CD4-positive, alpha-beta T cell treated with Interleukin-4 for 1 hour (primary cell): Measurements from ENCODE around the gene ZBED4.
"Not testable (repeated sequence)": the region's sequence is repeated elsewhere in the genome, so short reads cannot be mapped to it uniquely, and the experiment has no call there.

Source experiments
- DNase-seq, 2 donors: peaks; one replicate each; pipeline ENCODE4 v3.0.0-alpha.2; 2020 to 2022

ZBED4 gene, protein sequence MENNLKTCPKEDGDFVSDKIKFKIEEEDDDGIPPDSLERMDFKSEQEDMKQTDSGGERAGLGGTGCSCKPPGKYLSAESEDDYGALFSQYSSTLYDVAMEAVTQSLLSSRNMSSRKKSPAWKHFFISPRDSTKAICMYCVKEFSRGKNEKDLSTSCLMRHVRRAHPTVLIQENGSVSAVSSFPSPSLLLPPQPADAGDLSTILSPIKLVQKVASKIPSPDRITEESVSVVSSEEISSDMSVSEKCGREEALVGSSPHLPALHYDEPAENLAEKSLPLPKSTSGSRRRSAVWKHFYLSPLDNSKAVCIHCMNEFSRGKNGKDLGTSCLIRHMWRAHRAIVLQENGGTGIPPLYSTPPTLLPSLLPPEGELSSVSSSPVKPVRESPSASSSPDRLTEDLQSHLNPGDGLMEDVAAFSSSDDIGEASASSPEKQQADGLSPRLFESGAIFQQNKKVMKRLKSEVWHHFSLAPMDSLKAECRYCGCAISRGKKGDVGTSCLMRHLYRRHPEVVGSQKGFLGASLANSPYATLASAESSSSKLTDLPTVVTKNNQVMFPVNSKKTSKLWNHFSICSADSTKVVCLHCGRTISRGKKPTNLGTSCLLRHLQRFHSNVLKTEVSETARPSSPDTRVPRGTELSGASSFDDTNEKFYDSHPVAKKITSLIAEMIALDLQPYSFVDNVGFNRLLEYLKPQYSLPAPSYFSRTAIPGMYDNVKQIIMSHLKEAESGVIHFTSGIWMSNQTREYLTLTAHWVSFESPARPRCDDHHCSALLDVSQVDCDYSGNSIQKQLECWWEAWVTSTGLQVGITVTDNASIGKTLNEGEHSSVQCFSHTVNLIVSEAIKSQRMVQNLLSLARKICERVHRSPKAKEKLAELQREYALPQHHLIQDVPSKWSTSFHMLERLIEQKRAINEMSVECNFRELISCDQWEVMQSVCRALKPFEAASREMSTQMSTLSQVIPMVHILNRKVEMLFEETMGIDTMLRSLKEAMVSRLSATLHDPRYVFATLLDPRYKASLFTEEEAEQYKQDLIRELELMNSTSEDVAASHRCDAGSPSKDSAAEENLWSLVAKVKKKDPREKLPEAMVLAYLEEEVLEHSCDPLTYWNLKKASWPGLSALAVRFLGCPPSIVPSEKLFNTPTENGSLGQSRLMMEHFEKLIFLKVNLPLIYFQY

DNA sequence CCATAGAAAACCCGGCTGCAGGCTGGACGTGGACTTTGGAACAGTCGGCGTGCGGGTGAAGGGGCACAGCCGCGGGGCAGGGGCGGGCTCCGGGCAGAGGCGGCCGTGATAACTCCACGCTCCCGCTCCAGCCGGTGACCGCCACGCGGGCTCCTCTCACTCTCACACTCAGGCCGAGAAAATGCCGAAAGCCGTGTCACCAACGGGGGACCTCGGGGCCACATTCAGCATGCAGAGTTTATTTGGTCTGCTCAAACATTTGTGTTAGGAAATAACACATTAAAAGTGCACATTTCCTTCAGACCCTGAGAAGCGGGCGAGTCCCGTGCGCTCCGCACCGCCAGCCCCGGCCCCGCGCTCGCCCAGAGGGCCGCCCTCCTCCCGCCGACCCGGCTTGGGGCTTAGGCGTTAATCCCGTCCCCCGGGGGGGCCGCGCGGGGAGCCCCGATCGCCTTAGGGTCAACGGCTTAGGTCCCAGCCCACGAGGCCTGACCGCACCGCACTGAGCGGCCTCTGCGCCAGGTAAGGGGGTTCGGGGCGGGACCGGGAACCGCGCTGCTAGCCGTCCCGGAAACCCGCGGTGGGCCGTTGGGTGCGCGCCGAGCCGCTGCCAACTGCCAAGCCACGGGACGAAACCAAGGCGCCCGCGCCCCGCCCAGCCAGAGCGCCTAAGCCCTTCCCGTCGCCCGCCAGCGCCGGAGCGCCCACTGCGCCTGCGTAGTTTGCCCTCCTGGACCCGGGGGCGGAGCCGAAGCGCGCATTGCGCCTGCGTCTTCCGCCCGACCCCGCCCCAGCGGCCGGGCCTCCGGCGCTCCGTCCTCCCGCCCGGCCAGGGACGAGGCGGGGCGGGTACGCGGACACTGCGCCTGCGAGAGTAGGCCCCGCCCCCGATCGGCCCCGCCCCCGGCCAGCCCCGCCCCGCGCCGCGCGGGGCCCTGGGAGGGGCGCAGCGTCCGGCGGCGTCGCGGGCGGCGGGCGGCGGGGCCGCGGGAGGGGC, at the start of gene ZBED4:
Gene ZBED4 (plus strand): TSS at position 947 of the 997 bp plus-strand sequence. CDS start 29,819 bp downstream, outside the sequence.
- peak; percentile 97 to 98 for DNase-seq

DNA sequence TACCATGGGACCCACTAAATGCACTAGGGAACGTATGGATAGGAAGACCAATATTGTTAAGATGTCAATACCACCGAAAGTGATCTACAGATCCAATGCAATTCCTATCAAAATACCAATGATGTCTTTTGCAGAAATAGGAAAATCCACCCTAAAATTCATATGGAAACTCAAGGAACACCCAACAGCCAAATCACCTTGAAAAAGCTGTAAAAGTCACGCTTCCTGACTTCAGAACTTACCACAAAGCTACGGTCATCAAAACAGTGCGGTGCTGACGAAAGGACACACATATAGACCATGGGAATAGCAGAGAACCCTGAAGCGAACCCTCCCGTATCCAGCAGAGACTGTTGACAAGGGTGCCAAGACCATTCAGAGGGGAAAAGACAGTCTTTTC, 46.5 kb upstream of the ZBED4 start:
- no peak for DNase-seq

DNA sequence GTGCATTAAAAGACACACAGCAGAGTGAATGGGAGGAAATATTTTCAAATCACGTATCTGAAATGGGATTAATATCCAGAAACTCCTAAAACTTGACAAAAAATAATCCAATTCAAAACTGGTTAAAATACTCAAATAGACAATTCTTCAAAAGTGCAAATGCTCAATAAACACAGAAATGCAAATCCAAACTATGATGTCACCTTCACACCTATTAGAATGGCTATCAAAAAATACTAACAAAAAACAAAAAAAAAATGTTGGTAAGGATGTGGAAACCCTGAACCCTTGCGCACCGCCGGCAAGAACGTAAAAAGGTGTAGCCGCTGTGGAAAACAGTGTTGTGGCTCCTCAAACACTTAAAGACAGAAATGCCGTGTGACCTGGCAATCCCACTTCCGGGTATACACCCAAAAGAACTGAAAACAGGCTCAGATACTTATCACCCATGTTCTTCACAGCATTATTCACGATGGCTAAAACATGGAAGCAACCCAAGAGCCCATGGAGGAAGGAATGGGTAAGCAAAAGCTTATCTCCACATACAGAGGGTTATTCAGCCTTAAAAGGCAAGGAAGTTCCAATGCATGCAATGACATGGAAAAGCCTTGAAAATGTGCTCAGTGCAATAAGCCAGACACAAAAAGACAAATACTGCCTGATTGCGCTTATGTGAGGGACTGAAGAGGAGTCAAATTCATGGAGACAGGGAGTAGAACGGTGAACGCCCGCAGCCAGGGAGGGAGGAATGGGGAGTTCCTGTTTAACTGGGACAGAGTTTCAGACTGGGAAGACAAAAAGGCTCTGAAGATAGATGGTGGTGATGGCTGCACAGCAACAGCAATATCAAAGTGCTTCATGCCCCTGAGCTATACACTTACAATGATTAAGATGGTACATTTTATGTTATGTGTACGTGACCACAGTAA, 45.6 kb upstream of the ZBED4 start:
- peak; percentile 47 to 60 for DNase-seq

DNA sequence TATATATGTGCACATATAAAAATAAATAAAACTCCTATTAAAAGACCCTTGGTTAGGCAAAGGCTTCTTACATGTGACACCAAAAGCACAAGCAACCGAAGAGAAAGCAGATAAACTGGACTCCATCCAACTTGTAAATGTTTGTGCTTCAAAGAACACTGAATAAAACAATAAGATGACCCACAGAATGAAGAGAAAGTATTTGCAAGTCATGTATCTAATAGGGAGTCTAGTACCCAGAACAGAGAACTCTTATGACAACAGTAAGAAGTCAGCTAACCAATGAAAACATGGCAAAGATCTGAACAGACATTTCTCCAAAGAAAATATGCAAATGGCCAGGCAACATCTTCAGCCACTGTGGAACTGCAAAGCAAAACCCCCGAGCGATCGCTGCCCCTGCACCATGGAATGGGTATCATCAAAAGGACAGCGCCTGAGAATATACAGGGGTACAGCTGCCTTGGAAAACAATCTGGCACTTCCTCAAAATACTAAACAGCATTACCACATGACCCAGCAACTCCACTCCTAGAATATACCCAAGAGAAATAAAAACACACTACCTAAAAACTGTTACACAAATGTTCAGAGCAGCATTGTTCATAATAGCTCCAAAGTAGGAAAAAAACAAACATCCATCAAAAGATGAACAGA, 43.2 kb upstream of the ZBED4 start:
- DNase-seq, result no peak

DNA sequence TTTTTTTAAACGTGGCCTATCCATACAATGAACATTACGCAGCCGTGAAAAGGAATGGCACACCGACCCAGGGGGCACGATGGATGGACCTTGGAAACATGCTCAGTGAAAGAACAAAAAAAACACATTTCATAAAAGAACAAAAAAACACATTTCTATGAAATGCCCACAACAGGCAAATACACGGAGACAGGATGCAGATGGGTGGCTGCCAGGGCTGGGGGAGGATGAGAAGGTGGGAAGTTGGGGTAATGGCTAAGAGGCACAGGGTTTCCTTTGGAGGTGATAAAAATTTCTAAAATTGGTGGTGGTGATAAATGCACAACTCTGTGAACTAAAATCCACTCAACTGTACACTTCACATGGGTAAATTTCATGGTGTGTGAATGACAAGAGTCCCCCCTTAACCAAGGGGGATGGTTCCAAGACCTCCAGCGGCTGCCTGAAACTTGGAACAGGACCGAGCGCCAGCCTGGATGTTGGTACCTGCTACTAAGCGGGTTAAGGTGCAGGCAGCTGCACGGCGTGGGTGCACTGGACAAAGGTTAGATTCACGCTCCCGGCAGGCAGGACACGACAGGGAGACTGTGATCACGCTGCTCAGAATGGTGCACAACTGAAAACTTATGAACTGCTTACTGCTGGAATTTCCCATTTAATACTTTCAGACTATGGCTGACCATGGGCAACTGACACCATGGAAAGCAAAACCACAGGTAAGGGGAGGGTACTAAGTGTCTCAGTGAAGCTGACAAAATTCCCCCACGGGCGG, 42.4 kb upstream of the ZBED4 start:
- no peak for DNase-seq

DNA sequence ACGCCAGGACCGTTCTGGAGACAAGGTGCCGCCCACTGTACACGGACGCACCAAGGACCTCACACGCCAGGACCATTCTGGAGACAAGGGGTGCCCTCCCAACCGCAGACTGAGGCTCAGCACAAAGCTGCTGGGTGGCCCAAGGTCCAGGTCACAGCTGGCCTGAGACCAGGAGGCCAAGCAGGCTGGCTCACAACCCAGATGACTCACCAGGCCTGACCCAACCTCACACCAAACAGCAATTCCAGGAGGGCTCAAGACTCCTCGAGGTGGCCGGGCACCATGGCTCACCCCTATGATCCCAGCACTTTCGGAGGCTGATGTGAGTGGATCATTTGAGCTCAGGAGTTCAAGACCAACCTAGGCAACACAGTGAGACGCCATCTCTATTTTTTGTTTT, 40.8 kb upstream of the ZBED4 start:
- DNase-seq, result no peak

DNA sequence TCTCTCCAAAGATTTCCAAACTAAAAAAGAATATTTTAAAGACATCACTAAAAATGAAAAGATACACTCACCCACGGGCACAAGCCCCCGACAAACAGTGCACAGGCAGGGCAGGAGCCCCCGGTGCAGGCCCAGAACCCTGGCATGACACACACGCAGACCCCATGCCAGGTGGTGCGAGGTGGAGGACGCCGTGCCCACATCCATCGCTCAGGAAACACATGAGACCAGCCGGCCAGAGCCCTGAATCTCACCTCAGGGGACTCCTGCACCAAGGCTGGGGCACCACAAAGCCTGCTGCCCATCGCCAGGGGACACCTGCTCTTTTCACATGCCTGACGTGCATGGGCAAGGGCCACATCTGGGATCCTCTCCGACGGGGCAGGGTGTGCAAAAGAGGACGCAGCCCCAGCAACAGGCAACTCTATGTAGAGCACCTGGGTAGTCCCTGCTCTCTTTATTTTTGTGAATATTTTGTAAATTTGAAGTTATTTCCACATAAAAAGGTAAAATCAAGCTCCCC, 39.4 kb upstream of the ZBED4 start:
- no peak for DNase-seq

DNA sequence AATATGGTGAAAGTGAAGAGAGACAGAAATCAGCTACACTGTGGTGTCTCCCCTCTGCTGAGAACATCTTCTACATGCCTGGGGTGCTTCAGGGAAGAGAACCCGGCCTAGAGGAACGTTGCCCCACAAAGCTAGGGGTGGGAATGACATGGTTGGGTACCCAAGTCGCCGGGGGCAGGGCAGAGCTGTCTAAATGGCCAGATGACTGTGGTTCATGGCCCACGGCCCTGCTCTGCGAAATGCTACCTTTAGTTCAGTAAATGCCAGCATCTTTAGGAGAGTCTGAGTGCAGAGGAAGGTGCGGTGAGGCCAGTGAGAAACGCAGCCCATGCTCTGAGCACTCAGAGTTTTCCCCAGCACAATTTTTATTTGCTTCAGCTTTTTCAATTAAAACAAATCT, 38.8 kb upstream of the ZBED4 start:
- no peak for DNase-seq

DNA sequence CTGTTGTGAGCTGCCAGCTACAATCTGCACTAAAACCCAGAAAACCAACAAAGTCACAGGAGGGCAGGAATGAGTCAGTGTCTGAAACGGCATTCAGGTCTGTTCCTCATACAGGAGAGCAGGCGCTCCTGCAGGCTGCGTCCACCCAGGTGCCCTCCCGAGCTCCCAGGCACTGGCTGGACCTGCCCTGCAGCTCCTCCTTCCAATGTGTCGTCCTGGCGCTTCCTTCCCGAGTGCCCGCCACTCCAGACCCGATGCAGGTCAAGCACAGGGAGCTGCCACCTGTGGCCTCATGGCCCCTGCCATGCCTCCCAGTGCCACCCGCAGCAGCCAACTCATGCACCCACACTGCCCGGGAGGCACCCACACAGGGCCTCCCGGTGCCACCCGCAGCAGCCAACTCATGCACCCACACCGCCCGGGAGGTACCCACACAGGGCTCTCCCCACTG, 38.0 kb upstream of the ZBED4 start:
- no peak for DNase-seq

DNA sequence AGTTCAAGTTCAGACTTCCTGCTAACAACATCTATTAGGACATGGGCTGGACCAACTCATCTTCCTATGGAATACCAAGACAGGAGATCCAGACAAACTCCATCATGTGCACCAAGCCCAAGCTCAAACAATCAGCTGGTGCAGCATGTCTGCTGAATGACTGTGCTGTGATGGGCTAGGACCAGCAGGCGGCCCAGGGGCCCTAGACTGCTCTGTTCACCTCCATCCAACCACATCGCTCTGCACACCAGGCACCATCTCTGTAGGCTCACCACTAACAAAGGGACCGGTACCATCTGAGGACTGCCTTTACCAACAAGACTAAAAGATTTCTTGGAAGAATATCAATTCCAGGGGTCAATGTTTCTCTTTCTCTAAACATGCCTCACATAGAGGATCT, 36.3 kb upstream of the ZBED4 start:
- DNase-seq, result no peak

DNA sequence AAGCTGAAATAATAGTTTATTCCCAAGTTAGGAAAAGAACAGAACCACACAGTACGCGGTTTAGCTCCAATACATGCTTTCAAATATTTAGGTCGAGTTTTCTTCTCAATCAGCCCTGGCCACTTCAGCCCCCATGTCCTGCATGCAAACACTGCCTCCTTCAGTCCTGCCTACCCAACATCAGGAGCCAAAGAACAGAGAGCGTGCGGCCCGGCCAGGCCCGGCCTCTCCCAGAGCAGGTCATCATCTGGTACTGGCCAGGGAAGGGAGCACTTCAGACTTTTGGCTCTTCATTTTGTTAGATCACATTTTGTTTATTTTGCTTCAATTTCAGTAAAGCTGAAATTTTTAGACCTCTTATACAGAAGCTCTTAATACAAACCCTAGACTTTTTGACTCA, 32.7 kb upstream of the ZBED4 start:
- DNase-seq, result no peak

DNA sequence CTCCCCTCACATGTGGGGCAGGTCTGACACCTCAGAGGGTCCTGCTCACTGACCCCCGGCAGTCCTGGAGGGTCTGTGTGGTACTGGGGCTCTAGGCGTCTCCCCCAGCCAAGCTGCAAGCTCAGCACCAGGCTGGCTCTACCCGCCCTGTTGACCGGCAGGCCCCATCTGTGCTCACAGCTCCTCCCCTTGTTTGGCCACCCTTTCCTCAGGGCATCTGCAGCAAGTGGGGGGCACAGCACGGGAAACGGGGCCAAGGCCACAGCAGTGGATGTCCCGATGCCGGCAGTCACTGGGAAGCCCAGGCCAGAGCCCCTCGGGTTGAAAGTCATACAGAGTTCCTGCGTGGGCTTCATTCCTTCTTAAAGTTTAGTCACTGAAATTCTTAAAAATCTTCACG, 31.9 kb upstream of the ZBED4 start:
- not testable (repeated sequence) for DNase-seq

DNA sequence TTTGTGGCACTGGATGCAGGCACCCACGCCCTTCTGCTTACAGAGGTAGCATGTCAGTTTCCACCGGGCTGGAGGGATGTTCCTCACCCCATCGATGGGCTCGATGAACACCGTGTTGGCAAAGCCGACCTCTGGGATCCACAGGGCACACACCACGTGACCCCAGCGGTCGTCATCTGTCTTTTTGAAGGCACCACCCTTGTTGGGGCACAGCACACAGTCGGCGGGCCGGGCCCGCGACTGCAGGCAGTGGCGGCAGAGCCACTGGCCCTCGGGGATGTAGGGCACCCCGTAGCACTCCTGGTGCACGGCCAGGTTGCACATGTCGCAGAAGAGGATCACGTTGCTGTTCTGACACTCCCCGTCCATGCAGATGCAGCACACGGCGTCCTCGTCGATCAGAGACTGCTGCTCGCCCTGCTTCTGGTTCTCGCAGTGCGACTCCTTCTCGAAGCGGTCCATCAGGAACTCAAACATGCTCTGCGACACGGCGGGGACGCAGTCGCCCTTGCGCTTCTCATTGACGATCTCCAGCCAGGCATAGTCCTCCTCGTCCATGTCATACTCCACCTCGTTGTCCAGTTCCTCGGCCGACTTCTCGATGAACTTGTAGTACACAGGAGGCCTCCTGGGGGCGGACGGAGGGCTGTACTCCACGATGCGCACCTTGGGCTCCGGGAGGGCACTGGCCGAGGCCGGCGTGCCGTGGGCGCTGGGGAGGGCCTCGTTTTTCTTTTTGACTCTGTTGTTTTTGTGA, 30.2 kb upstream of the ZBED4 start:
- DNase-seq, result no peak

DNA sequence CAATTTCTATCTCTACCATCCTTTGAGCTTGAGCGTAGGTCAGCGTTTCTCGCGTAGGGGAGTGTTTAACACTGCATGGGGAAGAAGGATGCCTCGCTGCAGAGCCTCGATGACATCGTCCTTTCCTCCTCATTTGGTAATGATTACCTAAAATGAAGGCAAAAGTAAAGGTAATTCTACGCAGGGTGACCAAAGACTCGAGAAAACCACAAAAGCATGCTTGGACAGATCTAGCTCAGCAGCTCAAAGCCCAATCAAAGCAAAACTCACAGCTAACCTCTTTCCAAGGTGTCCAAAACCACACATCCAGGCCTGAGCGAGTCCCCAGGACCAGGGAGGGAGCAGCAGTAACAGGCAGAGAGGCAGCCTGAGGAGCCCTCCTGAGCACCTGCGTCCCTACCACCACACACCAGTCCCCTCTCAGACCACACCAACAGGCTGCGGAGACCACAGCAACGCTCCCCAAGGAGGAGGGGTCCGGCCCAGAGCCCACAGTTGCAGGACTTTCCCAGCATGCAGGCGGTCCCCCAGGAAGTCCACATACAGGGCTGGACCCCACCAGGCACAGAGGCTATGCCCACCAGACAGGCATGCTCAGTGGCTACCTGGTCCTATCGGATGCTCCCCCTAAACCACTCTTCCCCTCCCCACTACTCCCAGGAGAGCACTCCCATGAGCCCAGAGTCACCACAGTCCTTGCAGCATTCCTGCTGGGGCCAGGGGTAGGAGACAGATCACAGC, 29.3 kb upstream of the ZBED4 start:
- DNase-seq, result no peak

DNA sequence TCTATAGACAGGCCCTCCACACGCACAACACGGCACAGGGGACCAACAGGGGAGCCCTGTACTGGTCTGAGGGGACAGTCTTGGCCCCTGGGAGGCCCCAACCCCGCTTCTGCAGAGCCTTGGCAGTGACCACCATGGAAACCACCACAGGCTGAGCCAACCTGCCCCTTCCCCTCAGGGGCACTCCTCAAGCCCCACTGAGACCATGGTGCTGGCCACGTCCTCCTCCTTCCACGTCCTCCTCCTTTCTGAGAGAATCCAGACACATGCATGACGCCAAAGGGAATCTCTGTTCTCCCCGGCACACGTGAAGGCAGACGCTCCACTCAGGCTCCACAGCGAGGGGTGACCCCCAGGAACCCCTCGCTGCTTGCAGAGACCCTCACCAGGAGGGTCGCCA, 28.7 kb upstream of the ZBED4 start:
- no peak for DNase-seq

DNA sequence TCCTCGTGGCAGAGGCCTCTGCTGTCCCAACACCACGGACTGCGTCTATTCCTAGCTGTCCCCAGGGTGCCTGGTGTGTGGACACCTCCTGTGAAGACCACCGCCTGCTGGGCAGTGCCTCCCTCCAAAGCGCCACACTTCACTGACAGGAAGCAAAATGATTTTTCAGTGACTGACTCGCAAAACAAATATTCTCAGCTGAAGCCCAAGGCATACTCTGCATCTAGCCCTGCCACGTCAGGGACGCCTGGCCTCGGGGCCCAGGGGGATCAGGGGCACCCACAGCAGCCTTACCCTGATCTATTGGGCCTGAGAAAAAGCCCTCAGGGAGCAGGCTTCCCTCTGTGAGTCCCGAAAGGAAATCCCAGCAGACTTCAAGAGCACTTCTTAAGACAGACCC, 28.2 kb upstream of the ZBED4 start:
- no peak for DNase-seq

DNA sequence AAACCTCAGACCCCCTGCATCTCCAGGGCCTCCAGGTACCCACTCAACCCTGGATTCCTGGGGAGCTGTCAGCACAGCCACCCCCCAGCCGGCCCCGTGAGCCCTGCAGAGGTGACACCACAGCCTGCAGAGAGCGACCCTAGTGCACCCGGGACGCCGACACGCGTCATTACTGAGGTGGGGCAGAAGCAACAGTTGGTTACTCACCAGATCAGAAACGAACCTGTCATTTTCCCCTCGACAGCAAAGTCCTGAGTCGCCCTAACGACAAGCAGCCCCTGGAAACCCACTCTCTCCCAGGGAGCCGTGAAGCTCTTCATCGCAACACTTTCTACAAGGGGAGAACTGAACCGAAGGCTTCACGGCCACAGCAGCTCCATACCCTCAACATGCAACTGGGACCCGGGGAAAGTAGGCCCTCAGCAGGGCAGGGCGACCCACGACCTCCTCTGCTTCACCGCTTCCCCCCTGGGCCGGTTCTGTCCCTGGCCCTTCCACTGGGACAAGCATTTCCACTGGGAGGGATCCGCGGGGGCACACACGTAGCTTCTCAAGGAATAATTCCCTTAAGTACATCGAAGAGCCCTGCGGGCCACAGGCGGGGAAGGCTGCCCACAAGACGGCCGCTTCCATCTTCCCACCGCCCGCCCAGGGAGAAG, 27.6 kb upstream of the ZBED4 start:
- peak; percentile 55 to 60 for DNase-seq
